DMS53 treated with DMSO at 0.1 percent for 48 hours (cell line): ENCODE measurements around the gene RPP25L.

Experiments used
- DNase-seq: peaks from one replicate; lab custom pipeline; 2025; ENCODE audit not compliant: unreplicated experiment; lab: John Stamatoyannopoulos, UW

The RPP25L gene

DNA sequence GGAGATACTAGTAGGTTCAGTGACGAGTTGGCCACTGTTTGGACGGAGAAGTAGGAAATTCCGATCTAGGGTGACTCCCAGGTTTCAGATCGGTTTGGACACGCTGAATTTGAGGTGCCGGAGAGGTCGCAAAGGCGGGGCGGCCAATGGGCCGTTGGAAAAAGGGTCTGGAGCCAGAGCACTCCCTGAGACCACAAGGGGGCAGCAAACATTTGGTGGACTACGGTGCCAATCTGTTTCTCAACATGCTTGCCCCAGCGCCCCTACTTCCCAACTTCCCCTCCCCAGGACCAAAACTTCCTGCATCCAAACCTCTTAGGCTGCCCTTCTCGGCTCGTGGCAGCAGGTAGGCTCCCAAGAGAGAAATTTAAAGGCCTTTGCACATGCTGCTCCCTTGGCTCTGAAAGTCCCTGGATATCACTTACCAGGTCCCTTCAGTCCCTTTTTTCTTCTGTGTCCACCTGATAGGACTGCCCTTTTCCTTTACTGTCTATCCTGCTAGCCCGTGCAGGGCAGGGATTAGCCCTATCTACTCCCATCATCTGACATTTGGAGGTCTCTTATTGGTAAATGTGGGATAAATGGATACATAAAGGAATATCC is 992 bp upstream of the RPP25L start:
- peak; percentile 31 for DNase-seq

DNA sequence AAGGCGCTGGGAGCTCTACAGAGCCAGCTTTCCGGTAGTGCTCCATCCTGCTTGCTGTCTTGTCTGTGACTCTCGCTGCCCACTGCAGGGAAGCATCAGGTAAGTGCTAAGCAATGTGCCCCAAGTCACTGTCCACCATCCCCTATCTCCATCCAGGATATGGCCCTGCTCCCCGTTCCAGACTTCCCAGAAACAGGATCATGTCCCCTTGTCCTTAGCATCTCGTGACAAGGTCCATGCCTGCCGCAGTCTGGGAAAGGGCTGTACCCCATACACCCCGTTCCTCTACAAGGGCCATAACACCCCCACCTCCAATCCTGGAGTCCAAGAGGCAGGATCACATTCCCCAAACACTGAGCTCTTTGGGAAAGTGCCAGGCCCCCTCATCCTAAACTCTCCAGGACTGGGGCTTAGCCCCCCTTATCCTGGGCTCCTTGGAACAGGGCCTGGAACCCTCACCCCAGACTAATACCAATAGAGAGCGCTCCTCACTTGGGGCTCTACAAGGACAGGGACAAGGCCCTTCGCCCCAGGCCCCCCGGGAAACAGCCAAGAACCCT is 566 bp downstream of the RPP25L start:
- no peak for DNase-seq

GRCh38 chr9:34610434-34611206 is 1.3 kb downstream of the RPP25L start:
- no peak for DNase-seq

- no peak for DNase-seq
These were observed 4.6 kb downstream of the RPP25L start for GRCh38 chr9:34607331-34607730.

DNA sequence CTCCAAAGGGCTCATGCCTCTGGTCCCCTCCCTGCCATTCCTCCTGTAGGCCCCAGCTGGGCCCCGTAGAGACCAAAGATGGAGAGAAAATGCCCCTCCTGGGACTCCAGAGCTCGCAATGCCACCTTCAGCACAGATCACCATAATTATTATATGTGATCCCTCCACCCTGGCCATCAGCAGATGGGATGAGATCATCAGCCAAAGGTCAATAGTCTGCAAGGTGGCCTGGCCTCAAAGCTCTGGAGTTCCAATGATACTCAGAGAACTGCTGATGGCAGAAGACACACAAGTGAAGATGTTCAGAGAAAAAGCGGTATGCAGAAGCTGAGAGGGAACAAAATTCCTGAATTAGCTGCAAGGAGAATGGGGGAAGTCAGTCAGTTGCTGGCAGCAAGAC is 5.0 kb downstream of the RPP25L start:
- DNase-seq: peak; percentile 47

DNA sequence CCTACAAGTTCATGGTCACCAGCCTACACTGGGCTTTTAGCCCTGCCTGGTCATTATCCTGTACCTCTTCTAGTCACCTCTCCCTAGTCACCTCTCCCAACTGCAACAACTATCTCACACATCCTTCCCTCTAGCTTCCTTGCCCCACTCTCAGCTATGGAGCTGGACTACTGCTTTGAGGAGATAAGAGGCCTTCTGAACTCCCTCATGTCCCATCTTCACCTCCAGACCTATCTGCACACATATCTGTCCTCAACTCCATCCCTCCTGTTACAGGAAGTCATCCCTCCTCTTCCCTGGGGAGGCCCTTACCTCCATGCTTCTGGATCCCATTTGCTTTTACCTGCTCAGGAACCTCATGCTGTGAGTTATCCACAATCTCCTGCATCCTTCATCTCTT is 5.7 kb downstream of the RPP25L start:
- DNase-seq: no peak

DNA sequence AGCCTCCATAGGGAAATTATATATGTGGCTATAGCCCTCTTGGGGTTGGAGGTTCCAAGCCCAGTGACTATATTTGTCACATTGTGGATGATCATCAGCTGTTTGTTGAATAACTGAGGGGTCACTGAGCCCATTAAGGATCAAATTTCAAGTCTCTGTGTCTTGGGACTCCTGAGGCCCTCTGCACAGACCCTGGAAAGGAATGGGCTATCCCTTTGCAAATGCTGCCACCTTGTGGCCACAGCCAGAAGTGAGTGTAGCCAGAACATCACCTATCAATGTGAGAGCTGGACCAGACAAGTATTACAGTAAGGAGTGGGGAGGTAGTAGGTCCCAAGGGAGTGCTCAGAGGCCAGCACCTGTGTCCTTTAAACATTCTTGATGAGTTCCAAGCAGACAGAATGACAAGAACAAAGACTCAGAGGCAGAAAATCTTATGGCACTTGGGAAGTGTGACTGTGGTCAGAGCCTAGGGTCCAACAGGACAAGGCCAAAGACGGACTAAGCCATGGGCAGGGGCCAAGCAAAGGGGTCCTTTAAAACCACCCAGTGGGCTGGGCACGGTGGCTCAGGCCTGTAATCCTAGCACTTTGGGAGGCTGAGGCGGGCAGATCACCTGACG is 8.2 kb downstream of the RPP25L start:
- DNase-seq: peak; percentile 27

GRCh38 chr9:34601937-34602573 is 9.8 kb downstream of the RPP25L start:
- no peak for DNase-seq

DNA sequence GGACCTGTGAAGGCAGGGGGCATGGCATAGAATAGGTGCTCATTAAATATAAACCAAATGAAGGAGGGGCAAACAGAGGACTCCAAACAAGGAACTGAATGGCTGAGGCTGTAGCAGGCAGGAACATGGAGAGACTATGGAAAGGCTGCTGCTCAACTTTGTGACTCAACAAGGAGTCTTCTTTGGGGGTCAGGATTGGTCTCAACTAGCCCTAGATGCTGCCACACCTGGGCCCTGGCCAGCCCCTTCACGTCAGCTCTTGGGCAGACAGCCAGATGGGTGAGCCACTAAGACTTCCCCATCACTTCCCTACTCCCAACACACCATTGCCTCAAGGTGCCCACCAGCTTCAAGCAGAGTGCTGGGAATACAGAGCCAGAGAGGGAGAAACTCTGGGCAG is 11.0 kb downstream of the RPP25L start:
- no peak for DNase-seq

GRCh38 chr9:34599546-34599945 is 12.4 kb downstream of the RPP25L start:
- no peak for DNase-seq

GRCh38 chr9:34594177-34594576 is 17.7 kb downstream of the RPP25L start:
- DNase-seq: no peak

DNA sequence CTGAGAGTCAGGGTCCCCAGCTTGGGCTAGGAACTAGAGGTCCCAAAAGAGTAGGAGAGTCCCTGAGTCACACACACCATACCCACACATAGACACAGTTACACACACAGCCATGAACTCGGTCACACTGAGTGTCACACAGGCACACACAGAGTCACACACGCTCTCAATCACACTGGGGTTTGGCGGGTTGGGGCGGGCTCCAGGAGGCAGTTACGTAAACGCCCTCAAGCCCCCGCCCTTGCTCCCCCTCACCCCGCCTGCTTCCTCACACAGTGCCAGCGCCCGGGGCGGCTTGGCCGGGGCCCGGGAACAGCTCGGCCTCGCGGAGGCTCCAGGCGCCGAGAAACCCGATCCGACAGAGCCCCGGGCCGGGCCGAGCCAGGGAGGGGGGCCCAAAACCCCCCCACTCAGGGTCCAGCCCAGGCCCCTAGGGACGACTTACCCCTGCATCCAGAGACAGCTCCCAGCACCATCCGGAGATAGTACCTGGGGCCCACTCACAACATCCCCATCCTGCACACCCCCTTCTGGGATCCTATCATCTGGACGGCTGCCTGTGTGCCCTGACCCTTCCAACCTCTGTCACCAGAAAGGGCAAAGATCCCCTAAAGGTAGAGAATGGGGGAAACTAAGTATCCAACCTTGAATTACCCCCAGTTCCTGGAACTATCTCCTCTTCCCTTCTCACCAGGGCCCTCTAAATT is 18.8 kb downstream of the RPP25L start:
- DNase-seq: no peak

DNA sequence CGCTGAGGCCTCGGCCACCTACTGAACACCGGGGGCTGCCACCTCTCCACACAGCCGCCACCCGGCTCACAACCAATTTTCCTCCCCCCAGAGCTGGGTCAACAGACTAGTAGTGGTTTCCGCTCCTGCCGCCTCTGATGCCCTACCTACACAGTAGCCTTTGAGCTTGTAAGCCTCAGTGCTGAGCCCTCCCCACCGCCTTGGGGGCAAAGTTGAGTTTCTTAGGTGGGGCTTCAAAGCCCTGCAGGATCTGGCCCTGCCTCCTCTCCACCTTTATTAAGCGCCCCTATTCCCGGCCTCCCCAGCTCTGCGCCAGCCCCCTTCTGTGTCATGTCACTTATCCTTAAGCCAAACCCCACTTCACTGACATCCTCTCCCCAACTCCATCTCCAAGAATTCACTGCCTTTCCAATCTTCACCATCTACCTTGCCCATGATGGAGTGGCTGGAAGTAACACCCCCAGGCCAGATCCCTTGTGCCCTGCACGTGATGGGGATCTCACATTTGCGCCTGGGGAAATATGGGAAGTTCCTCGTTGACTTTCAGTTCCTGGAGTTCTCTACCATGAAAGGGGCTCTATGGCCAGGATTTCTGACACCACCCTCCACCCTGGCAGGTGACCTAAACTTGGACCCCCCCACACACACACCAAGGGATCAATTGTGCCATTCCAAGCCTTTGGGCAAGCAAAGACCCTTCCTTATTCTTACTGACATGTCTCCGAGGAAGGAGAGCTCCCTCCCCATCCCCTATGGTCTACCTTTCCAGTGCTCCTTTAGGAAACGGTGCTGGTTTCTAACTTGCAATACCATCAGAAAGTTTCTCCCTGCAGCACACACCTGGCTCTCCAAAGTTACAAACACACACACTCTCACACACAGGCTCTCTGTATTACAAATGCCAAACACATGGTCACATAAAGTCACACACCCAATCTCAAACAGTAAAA is 19.7 kb downstream of the RPP25L start:
- DNase-seq: no peak

DNA sequence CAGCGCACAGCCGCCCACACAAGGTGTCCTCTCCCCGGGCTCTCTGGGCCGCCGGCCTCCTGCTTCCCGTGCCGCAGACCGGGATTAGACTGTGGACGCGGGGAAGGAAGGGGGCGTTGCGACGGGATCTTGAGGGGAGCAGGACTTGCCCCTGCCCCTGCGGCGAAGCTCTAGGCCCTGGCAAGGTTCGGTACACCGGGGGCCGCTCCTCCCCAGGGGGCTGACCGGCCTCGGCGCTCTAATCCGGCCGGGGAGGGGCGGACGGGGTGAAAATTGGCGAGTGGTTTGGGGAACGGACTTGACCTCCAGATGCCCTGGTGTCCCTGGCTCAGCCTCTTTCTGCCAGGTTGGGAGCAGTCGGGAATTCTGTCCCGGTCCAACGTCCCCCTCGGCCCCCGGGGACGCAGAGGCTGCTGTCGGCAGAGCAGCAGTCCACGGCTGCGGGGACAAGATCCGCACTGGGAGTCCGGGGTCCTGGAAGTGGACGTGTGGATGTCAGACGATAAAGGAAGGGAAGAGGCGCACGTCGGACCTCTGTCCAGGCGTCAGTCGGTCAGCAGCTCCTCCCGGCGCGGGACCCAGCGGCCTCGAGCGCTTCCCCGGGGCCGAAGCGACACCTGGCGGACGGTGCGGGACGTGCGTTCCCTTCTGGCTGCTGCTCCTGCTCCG is 20.5 kb downstream of the RPP25L start:
- DNase-seq: peak; percentile 11

DNA sequence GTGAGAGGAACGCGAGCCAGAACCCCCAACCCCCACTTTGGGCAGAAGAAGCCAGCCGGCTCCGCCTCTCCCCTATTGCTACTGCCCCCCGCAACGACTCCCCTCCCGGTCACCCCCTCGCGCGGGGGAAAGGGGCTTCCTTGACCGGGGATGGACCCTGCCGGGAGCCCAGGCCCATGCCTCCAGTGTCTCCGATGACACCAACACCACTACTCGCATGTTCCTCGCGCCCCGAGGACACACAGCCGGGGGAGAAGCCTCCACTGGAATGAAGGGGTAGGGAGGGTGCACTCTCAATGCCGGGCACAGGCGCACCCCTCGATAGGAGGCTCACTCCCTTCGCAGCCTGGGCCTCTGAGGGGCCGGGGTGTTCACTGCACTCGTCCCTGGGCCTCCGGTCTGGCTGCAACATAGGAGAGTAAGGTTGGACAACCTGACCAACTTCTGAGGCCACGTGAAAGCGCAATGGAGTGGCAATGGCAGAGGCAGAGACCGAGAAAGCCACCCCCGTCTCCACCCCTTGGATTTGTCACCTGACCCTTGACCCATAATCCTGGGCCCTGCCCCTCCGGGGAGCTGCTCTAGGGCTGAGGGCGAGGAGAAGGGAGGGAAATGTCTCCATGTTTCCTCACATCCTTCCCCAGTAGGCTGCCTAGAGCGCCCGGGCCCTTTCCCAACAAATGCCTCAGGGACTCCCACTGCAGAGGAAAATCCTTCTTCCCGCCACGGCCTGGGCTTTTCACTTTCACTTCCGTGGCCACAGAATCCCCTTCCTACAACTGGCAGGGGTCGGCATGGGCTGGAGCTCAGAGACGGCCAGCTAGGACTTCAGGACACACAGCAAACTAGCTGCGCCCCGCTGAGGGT is 21.3 kb downstream of the RPP25L start:
- peak; percentile 15 for DNase-seq

GRCh38 chr9:34589636-34590380 is 22.1 kb downstream of the RPP25L start, which contains the start of gene CNTFR:
TSS of gene CNTFR (minus strand) at chr9:34589724. CDS start at chr9:34568981, 20,743 bp downstream.
- DNase-seq: no peak
